Smooth muscle cell of trachea (primary cell): ENCODE data around the gene CYP3A4. TPM values are rescaled to one million over a fixed set of nuclear protein-coding genes. Genes with fewer than 3 reads are reported as not detected.

Source experiments
- total RNA-seq: library from RNA; depleted of rRNA; stranded (reverse); fragments of >200 nt; gene quantifications from 2 replicates; pipeline ENCODE4 v1.2.1, GENCODE V29; 2014

Gene CYP3A4
- total RNA-seq: not detected in 2 replicates

DNA sequence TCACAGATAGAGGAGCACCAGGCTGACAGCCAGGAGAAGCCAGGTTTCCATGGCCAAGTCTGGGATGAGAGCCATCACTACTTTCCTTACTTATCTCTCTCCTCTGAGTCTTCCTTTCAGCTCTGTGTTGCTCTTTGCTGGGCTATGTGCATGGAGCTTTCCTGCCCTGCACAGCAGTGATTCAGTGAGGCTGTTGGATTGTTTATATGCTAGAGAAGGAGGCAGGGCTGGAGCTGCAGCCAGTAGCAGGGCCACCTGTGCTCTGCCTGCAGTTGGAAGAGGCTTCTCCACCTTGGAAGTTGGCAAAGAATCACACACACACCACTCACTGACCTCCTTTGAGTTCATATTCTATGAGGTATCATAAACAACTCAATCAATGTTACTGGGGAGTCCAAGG lies at the start of gene CYP3A4:
Gene CYP3A4, minus strand, starts transcription at position 178 of the 400 bp plus-strand sequence. Its CDS starts 103 bp downstream, at position 75.

DNA sequence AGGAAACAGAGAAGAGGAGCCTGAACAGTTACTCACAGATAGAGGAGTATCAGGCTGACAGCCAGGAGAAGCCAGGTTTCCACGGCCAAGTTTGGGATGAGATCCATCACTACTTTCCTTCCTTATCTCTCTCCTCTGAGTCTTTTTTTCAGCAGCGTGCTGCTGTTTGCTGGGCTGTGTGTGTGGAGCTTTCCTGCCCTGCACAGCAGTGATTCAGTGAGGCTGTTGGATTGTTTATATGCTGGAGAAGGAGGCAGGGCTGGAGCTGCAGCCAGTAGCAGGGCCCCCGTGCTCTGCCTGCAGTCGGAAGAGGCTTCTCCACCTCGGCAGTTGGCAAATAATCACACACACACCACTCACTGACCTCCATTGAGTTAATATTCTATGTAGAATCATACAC lies 49.0 kb downstream of the CYP3A4 start, which contains the start of gene CYP3A7:
Gene CYP3A7, minus strand, starts transcription at position 210 of the 400 bp plus-strand sequence. Its CDS starts 103 bp downstream, at position 107.

Other genes with a start within 250 kb of the CYP3A4 start
- 10.8 and 11.3 TPM in 2 replicates for gene FAM200A, start 232.1 kb downstream of the CYP3A4 start, total RNA-seq
- gene ZNF655, start 225.5 kb downstream of the CYP3A4 start, total RNA-seq: 69.0 and 79.3 TPM in 2 replicates
- gene TMEM225B, start 185.9 kb downstream of the CYP3A4 start, total RNA-seq: 0.29 and 0.50 TPM in 2 replicates
- gene ZSCAN25, start 167.2 kb downstream of the CYP3A4 start, total RNA-seq: 10.3 and 10.8 TPM in 2 replicates
- gene CYP3A5, start 104.2 kb downstream of the CYP3A4 start, total RNA-seq: 0.17 and 0.44 TPM in 2 replicates
- gene CYP3A7, start 49.0 kb downstream of the CYP3A4 start, total RNA-seq: 0.33 TPM in 1 of 2 replicates, not detected in the other
- gene CYP3A43, start 43.8 kb upstream of the CYP3A4 start, total RNA-seq: not detected in 2 replicates
- not detected in 2 replicates for gene OR2AE1, start 92.8 kb upstream of the CYP3A4 start, total RNA-seq
- gene TRIM4, start 135.3 kb upstream of the CYP3A4 start, total RNA-seq: 38.3 and 46.0 TPM in 2 replicates
- not detected in 2 replicates for gene GJC3, start 145.4 kb upstream of the CYP3A4 start, total RNA-seq
- gene AZGP1, start 191.8 kb upstream of the CYP3A4 start, total RNA-seq: not detected in 2 replicates
- gene ZKSCAN1, start 231.4 kb upstream of the CYP3A4 start, total RNA-seq: 44.7 and 48.1 TPM in 2 replicates